GM23248 (cell line): ENCODE measurements around the gene RIMS3.

ENCODE experiments used
- EZH2 ChIP-seq: fragments of 200-600 bp; sonication (generic); IDR thresholded peaks from 2 replicates; pipeline ENCODE4 v1.6.1; 2018; ENCODE audit warnings: antibody characterized with exemption, mild to moderate bottlenecking; ENCODE audit not compliant: insufficient read depth, poor library complexity, severe bottlenecking
- EZH2phosphoT487 ChIP-seq: fragments of 200-600 bp; sonication (generic); IDR thresholded peaks from 2 replicates; pipeline ENCODE4 v1.6.1; 2018; ENCODE audit warnings: antibody characterized with exemption, moderate library complexity, mild to moderate bottlenecking, low read depth; ENCODE audit not compliant: insufficient read depth

DNA sequence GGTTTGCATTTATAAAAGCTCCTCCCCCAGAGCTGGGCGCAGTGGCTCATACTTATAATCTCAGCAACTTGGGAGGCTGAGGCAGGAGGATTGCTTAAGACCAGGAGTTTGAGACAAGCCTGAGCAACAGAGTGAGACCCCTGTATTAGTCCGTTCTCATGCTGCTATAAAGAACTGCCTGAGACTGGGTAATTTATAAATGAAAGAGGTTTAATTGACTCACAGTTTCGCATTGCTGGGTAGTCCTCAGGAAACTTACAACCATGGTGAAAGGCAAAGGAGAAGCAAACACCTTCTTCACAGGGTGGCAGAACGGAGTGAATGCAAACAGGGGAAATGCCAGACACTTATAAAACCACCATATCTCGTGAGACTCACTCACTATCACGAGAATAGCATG is 81.5 kb downstream of the RIMS3 start:
- TF ChIP-seq EZH2 = no peak
- TF ChIP-seq EZH2phosphoT487 = no peak
